Measurements from ENCODE around the gene EDNRA. TPM values are rescaled to one million over a fixed set of nuclear protein-coding genes. Genes with fewer than 3 reads are reported as not detected.

Gene EDNRA
- total and polyA plus RNA-seq, 4 experiments from 2014 or later: not detected

DNA sequence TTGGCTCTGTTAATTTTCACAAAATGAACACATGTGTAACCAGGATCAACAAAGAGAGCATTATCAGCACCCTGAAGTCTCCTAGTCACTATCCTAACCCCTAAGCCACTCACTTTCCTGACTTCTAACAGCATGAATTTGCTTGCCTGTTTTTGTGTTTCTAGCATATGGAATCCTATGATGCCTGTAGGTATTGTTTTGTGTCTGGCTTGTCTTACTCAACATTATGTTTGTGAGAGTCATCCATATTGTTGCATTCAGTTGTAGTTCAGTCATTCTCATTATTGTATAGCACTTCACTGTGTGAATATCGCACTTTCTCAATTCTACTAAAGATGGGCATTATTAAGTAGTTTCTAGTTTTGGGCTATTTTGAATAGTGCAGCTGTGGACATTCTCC lies 15.6 kb downstream of the EDNRA start:
- Mint-ChIP-seq H3K4me1 (no peaks in the 10 kb centered on the region), H3K27ac (no peak overlapping the region), H3K36me3 (no peaks in the 10 kb centered on the region), H3K27me3 (peaks cover 5 to 8% of the 10 kb centered on the region in 2 donors), H3K9me3 (peaks cover 0 to 3% (median 0%) of the 10 kb centered on the region in 8 donors), H3K4me3 (no peak overlapping the region)
- intact Hi-C loops (cut with micrococcal nuclease): no loop called here
- no peak for DNase-seq
- no peak overlapping the region for H3K27ac ChIP-seq (ENCODE audit: low read depth, low read length)
- ChIA-PET POLR2A (ENCODE audit: partially characterized antibody) (no interaction called here), CTCF (ENCODE audit: partially characterized antibody) (no interaction called here)
- no peaks in the 10 kb centered on the region for H3K27me3 ChIP-seq (ENCODE audit: insufficient read depth, low read length)
- H3K4me3 ChIP-seq (ENCODE audit: low read length in 2 of 2): no peak overlapping the region
- no peaks in the 10 kb centered on the region for H3K9me3 ChIP-seq (ENCODE audit: control insufficient read depth in 1 of 2, low read length in 2 of 2)
- no peaks in the 10 kb centered on the region for H3K4me1 ChIP-seq (ENCODE audit: insufficient read depth, low read length)
- H3K36me3 ChIP-seq (ENCODE audit: insufficient read depth, low read length): no peaks in the 10 kb centered on the region

DNA sequence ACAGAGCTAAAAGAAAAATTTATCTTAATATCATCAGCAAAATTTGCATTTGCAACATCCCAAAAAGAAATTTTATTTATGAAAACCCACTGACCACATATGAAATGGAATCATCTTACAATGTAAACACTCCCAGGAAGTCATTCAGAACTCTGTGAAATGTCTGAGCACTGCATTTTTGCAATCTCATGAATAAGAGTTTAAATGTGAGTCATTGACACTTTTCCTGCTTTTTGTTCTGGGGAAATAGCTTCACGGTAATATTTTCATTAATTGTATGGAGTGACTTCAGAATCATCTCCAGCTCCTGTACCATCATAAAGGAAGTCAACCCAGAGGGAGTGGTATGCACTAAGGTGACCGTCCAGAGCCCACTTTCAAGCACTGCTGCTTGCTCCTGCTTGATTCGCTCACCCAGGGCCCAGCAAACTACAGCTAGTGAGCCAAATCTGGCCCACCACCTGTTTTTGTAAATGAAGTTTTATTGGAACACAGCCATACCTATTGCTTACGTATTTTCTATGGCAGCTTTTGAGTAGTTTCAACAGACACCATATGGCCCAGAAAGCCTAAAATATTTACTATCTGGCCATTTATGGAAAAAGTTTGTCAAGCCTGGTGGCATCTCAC lies 17.2 kb downstream of the EDNRA start:
- H3K4me1 ChIP-seq (ENCODE audit: insufficient read depth, low read length): no peaks in the 10 kb centered on the region
- H3K9me3 ChIP-seq (ENCODE audit: control insufficient read depth in 1 of 2, low read length in 2 of 2): no peaks in the 10 kb centered on the region
- H3K27me3 ChIP-seq (ENCODE audit: insufficient read depth, low read length): no peaks in the 10 kb centered on the region
- no peak overlapping the region for H3K27ac Mint-ChIP-seq
- H3K4me3 Mint-ChIP-seq: no peak overlapping the region
- H3K9me3 Mint-ChIP-seq: peaks cover 0 to 3% (median 0%) of the 10 kb centered on the region in 8 donors
- intact Hi-C loops (cut with micrococcal nuclease): no loop called here
- POLR2A ChIA-PET (ENCODE audit: partially characterized antibody): no interaction called here
- H3K27ac ChIP-seq (ENCODE audit: low read depth, low read length): no peak overlapping the region
- peaks cover 5 to 11% of the 10 kb centered on the region in 2 donors for H3K27me3 Mint-ChIP-seq
- H3K36me3 ChIP-seq (ENCODE audit: insufficient read depth, low read length): no peaks in the 10 kb centered on the region
- no peak for DNase-seq
- H3K4me1 Mint-ChIP-seq: no peaks in the 10 kb centered on the region
- no peaks in the 10 kb centered on the region for H3K36me3 Mint-ChIP-seq
- H3K4me3 ChIP-seq (ENCODE audit: low read length in 2 of 2): no peak overlapping the region
- CTCF ChIA-PET (ENCODE audit: partially characterized antibody): no interaction called here

DNA sequence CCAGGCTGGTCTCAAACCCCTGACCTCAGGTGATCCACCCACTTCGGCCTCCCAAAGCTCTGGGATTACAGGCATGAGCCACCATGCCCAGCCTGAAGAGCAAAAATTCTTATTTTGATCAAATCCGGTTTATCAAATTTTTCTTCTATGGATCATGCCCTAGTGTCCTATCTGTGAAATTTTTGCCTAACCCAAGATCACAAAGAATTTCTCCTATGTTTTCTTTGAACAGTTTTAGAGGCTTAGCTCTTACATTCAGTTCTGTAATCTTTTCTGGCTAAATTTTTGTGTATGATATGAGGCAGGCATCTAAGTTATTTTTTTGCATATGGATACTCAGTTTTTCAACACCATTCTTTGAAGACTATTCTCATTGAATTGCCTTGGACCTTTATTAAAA lies 27.4 kb downstream of the EDNRA start:
- no peak overlapping the region for H3K4me3 ChIP-seq (ENCODE audit: low read length in 2 of 2)
- no peaks in the 10 kb centered on the region for H3K4me1 ChIP-seq (ENCODE audit: insufficient read depth, low read length)
- Mint-ChIP-seq H3K4me3 (no peak overlapping the region), H3K27ac (no peak overlapping the region), H3K4me1 (no peaks in the 10 kb centered on the region), H3K27me3 (peaks cover 2 to 7% of the 10 kb centered on the region in 2 donors), H3K9me3 (no peaks in the 10 kb centered on the region), H3K36me3 (no peaks in the 10 kb centered on the region)
- ChIA-PET CTCF (ENCODE audit: partially characterized antibody) (no interaction called here), POLR2A (ENCODE audit: partially characterized antibody) (no interaction called here)
- H3K36me3 ChIP-seq (ENCODE audit: insufficient read depth, low read length): no peaks in the 10 kb centered on the region
- no peaks in the 10 kb centered on the region for H3K27me3 ChIP-seq (ENCODE audit: insufficient read depth, low read length)
- H3K9me3 ChIP-seq (ENCODE audit: control insufficient read depth in 1 of 2, low read length in 2 of 2): no peaks in the 10 kb centered on the region
- DNase-seq: no peak
- intact Hi-C loops (cut with micrococcal nuclease): no loop called here
- H3K27ac ChIP-seq (ENCODE audit: low read depth, low read length): no peak overlapping the region

- H3K36me3 Mint-ChIP-seq: no peaks in the 10 kb centered on the region
- H3K4me1 Mint-ChIP-seq: no peaks in the 10 kb centered on the region
- H3K4me1 ChIP-seq (ENCODE audit: insufficient read depth, low read length): no peaks in the 10 kb centered on the region
- ChIA-PET CTCF (ENCODE audit: partially characterized antibody) (interaction anchor here (1.8 kb wide), 1 partner anchor 10 kb away, joined by 10 read pairs; no protein-coding TSS in a partner anchor), POLR2A (ENCODE audit: partially characterized antibody) (no interaction called here)
- H3K27ac Mint-ChIP-seq: no peak overlapping the region
- no peak overlapping the region for H3K4me3 ChIP-seq (ENCODE audit: low read length in 2 of 2)
- no peak for DNase-seq
- H3K36me3 ChIP-seq (ENCODE audit: insufficient read depth, low read length): no peaks in the 10 kb centered on the region
- H3K27me3 ChIP-seq (ENCODE audit: insufficient read depth, low read length): no peaks in the 10 kb centered on the region
- H3K9me3 ChIP-seq (ENCODE audit: control insufficient read depth in 1 of 2, low read length in 2 of 2): no peaks in the 10 kb centered on the region
- intact Hi-C loops (cut with micrococcal nuclease): no loop called here
- H3K9me3 Mint-ChIP-seq: no peaks in the 10 kb centered on the region
- no peak overlapping the region for H3K27ac ChIP-seq (ENCODE audit: low read depth, low read length)
- H3K27me3 Mint-ChIP-seq: peaks cover 0 to 7% of the 10 kb centered on the region in 2 donors
- no peak overlapping the region for H3K4me3 Mint-ChIP-seq
These were observed 28.5 kb downstream of the EDNRA start for GRCh38 chr4:147509386-147509785.

DNA sequence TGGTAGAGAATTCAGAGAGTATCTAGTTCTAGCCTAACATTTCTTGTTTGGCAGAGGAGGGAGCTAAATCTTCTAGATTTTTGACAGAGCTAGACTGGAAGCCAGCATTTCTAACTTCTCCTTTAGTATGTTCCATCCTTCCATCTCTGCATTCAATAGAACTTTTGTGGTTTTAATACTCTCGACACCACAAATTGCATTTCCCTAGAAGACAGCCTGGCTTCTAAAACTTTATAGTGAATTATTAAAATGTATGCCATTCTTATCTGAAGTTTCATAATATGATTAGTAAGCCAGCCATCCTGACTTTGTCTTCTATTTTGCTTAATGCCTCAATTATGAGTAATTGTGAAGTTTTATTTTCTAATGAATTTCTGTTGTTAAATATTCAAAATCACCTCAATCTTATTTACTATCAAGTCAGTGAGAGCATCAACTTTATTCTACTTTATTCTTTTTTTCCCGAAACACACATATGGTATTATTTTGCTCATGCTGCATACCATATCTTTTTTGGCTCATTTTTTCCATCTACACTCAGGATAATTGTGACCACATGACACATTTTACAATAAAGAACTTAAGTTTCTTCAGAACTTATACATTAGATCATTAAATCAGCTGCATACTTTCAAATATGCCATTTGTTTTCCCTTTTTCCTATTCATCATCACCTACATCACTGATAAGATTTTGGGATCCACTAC lies 30.2 kb downstream of the EDNRA start:
- no peaks in the 10 kb centered on the region for H3K4me1 ChIP-seq (ENCODE audit: insufficient read depth, low read length)
- DNase-seq: no peak
- no peaks in the 10 kb centered on the region for H3K36me3 ChIP-seq (ENCODE audit: insufficient read depth, low read length)
- peaks cover 0 to 6% of the 10 kb centered on the region in 2 donors for H3K27me3 Mint-ChIP-seq
- H3K4me3 Mint-ChIP-seq: no peak overlapping the region
- H3K27ac ChIP-seq (ENCODE audit: low read depth, low read length): no peak overlapping the region
- H3K4me3 ChIP-seq (ENCODE audit: low read length in 2 of 2): no peak overlapping the region
- no peaks in the 10 kb centered on the region for H3K4me1 Mint-ChIP-seq
- CTCF ChIA-PET (ENCODE audit: partially characterized antibody): interaction anchor here (1.8 kb wide), 1 partner anchor 8 kb away, joined by 10 read pairs; no protein-coding TSS in a partner anchor
- no peaks in the 10 kb centered on the region for H3K27me3 ChIP-seq (ENCODE audit: insufficient read depth, low read length)
- intact Hi-C loops (cut with micrococcal nuclease): no loop called here
- H3K9me3 Mint-ChIP-seq: no peaks in the 10 kb centered on the region
- H3K27ac Mint-ChIP-seq: peak overlapping the region in 1 of 7 donors; percentile 58
- POLR2A ChIA-PET (ENCODE audit: partially characterized antibody): no interaction called here
- H3K36me3 Mint-ChIP-seq: no peaks in the 10 kb centered on the region
- no peaks in the 10 kb centered on the region for H3K9me3 ChIP-seq (ENCODE audit: control insufficient read depth in 1 of 2, low read length in 2 of 2)

GRCh38 chr4:147513091-147513490 lies 32.2 kb downstream of the EDNRA start:
- Mint-ChIP-seq H3K9me3 (peaks cover 0 to 2% (median 0%) of the 10 kb centered on the region in 8 donors), H3K27me3 (peaks cover 2 to 6% of the 10 kb centered on the region in 2 donors), H3K4me3 (no peak overlapping the region), H3K27ac (no peak overlapping the region), H3K4me1 (no peaks in the 10 kb centered on the region), H3K36me3 (no peaks in the 10 kb centered on the region)
- Histone ChIP-seq H3K27me3 (ENCODE audit: insufficient read depth, low read length) (no peaks in the 10 kb centered on the region), H3K9me3 (ENCODE audit: control insufficient read depth in 1 of 2, low read length in 2 of 2) (no peaks in the 10 kb centered on the region), H3K27ac (ENCODE audit: low read depth, low read length) (no peak overlapping the region), H3K4me3 (ENCODE audit: low read length in 2 of 2) (no peak overlapping the region), H3K4me1 (ENCODE audit: insufficient read depth, low read length) (no peaks in the 10 kb centered on the region), H3K36me3 (ENCODE audit: insufficient read depth, low read length) (no peaks in the 10 kb centered on the region)
- ChIA-PET CTCF (ENCODE audit: partially characterized antibody) (interaction anchor here (1.1 kb wide), 1 partner anchor 354 kb away, joined by 6 read pairs; no protein-coding TSS in a partner anchor), POLR2A (ENCODE audit: partially characterized antibody) (no interaction called here)
- DNase-seq: no peak
- intact Hi-C loops (cut with micrococcal nuclease): no loop called here

GRCh38 chr4:147513952-147514351 lies 33.1 kb downstream of the EDNRA start:
- Histone ChIP-seq H3K27ac (ENCODE audit: low read depth, low read length) (no peak overlapping the region), H3K27me3 (ENCODE audit: insufficient read depth, low read length) (no peaks in the 10 kb centered on the region), H3K36me3 (ENCODE audit: insufficient read depth, low read length) (no peaks in the 10 kb centered on the region), H3K4me1 (ENCODE audit: insufficient read depth, low read length) (no peaks in the 10 kb centered on the region), H3K4me3 (ENCODE audit: low read length in 2 of 2) (no peak overlapping the region), H3K9me3 (ENCODE audit: control insufficient read depth in 1 of 2, low read length in 2 of 2) (no peaks in the 10 kb centered on the region)
- H3K4me1 Mint-ChIP-seq: peaks cover 0 to 2% (median under 1%) of the 10 kb centered on the region in 4 donors
- DNase-seq: no peak
- H3K9me3 Mint-ChIP-seq: peaks cover 0 to 2% (median 0%) of the 10 kb centered on the region in 8 donors
- peaks cover 3 to 6% of the 10 kb centered on the region in 2 donors for H3K27me3 Mint-ChIP-seq
- ChIA-PET CTCF (ENCODE audit: partially characterized antibody) (no interaction called here), POLR2A (ENCODE audit: partially characterized antibody) (no interaction called here)
- H3K27ac Mint-ChIP-seq: no peak overlapping the region
- no peak overlapping the region for H3K4me3 Mint-ChIP-seq
- H3K36me3 Mint-ChIP-seq: no peaks in the 10 kb centered on the region
- intact Hi-C loops (cut with micrococcal nuclease): no loop called here

Data from CD4-positive, alpha-beta memory T cell (primary cell).